Esophagus mucosa (tissue), 1 donor: ENCODE data around the gene SCLT1. TPM values are rescaled to one million over a fixed set of nuclear protein-coding genes. Genes with fewer than 3 reads are reported as not detected.
"Not testable (repeated sequence)": the region's sequence is repeated elsewhere in the genome, so short reads cannot be mapped to it uniquely, and the experiment has no call there.

Source experiments
- ATAC-seq: fragments of 200-7000 bp; cut with Tn5 transposase; one replicate; pipeline ENCODE4 v1.9.1; 2020
- total RNA-seq: library from RNA; stranded (reverse); gene quantifications from one replicate; pipeline ENCODE4 v1.2.4, GENCODE V29; 2023
- donor health status: DM: yes; HTN: yes; CAD: no.

The SCLT1 gene
- total RNA-seq, 1 donor from 2014 or later = 9.5 TPM

DNA sequence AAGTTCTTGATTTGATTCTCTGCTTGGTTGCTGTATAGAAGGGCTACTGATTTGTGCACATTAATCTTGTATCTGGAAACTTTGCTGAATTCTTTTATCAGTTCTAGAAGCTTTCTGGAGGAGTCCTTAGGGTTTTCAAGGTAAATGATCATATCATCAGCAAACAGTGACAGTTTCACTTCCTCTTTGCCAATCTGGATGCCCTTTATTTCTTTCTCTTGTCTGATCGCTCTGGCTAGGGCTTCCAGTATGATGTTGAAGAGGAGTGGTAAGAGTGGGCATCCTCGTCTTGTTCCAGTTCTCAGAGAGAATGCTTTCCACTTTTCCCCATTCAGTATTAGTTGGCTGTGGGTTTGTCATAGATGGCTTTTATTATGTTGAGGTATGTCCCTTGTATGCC lies 23.8 kb downstream of the SCLT1 start:
- not testable (repeated sequence) for ATAC-seq

DNA sequence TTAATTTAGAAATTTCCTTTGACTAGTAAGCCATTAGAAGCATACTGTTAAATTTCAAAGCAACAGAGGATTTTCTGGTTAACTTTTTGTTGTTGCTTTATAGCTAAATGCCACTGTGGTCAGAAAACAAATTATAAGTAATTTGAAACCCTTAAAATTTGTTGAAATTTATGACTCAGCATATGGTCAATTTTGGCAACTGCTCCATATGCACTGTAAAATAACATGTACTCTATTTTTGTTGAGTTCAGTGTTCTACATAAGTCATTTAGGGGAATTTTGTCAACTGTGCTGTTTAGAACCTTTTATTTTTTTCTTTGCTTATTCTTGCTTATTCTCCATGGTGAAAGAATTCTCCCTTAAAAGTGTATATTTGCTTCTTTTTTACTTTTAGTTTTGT lies 28.6 kb downstream of the SCLT1 start:
- ATAC-seq = no peak

DNA sequence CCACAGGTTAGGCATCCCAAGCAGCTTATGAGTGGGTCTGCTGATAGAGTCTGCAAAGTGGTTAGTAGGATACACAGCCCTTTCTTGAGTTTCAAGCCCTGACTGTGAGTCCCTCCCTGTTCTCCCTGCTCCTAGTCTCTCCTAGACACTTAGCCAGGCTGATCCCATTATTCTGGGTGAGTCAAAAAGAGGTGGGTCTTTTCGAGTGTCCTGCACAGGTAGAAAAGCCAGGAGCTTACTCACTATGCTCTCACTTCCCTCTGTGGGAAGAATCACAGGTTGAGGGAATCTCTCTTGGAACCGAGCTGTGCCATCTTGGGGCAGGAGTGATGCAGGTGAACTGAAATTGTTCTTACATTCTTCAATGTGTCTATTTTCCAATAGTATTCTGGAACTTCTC lies 29.7 kb downstream of the SCLT1 start:
- ATAC-seq = no peak

DNA sequence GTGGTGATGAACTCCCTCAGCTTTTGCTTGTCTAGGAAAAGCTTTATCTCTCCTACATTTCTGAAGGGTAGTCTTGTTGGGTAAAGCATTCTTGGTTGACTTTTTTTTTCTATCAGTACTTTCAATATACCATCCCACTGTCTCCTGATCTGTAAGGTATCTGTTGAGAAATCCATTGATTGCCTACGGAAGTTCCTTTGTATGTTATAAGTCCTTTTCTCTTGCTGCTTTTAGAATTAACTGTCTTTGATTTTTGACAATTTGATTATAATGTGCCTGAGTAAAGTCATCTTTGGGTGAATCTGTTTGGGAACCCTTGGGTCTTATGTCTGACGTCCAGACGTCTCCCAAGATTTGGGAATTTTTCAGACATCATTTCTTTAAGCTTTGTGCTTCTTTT lies 30.8 kb downstream of the SCLT1 start:
- ATAC-seq = no peak

DNA sequence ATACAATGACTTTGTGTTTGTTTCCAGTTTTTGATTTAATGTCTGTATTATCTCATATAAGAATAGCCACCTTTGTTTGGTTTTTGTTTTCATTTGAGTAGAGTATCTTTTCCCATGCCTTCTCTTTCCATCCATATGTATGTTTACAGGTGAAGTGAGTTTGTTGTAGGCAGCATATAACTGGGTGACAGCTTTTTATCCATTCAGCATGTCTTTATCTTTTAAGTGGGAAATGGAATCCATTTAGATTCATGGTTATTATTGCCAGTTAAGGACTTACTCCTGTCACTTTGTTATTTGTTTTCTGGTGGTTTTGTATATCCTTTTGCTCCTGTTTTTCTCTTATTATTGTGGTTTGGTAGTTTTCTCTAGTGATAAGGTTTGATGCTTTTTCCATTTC lies 34.3 kb downstream of the SCLT1 start:
- ATAC-seq = no peak

DNA sequence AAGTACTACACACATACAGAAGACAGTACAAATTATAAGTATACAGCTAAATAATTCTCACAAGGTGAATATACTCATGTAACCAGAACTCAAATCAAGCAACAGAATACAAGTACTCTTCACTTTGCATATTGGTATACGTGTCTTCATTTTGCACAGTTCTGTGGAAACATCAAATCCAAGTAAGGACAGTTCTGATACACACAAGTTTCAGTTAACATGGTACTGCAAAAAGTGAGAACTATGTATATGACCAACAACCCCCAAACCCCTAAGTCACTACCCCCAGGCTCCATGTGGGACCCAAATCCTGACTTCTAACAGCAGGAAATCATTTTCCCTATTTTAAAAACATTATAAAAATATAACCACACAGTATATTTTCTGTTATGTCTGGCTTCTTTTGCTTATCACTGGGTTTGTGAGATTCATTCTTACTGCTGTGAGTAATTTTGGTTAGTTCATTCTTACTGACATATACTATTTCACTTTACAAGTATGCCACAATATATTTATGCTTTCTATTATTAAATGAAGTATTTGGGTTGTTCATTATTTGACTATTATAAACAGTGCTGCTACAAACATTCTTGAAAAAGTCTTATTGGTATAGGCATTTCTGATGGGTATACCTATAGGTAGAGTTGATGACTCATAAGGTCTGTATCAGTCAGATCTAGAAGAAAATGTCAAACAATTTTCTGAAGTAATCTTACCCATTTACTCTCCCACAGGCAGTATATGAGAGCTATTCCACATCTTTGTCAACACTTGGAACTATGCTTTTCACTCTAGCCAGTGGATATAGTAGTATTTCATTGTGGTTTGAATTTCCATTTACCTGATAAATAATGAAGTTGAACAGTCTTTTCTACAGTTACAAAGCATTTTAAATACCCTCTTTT lies 47.0 kb downstream of the SCLT1 start:
- no peak for ATAC-seq

DNA sequence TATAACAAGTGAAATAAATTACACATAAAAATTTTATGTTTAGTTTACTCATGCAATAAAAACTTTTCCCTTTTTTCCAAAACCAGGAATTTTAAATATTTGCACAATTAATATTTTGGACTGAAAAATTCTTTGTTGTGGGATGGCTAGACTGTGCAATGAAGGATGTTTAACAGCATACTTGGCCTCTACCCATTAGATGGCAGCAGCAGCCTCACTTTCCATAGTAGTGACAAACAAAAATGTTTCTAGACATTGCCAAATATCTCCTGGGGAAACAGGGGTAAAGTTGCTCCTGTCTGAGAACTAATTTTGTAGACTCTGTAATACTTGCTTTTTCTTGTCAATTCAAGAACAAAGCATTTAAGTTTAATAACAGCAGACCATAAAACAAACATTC lies 49.8 kb downstream of the SCLT1 start:
- no peak for ATAC-seq

DNA sequence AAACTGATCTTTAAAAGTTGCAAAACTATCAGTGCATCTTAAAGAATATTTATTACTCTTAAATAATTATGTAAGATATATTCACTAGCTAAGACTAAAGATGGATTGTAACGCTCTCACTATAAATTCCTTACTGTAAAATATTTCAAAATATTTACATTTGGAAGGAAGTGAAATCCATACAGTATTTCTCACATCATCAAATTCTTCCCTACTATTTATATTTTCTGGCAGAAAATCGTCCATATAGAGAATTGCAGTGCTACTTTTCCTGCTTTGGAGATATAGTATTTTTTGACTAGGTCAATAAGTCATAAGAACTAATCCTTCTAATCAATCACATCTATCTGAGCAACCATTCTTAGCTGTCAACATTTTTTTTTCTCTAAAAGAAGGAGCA lies 52.9 kb downstream of the SCLT1 start:
- no peak for ATAC-seq

DNA sequence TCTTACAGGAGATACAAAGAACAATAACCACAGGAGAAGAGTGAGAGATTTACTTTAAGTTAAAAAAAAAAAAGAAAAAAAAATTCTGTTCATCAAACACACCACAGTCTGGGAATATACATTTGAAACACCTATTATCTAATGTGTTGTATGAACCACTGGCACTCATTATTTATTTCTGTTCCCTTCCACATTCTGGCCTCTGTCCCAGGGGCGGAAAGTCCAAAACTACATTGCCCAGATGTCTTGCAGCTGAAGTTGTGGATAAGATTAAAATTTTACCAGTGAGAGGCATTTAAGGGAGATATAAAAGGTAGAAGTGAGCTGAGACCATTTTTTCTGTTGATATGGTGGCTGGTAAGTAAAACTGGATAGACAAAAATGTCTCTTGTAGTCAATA lies 56.2 kb downstream of the SCLT1 start:
- no peak for ATAC-seq

DNA sequence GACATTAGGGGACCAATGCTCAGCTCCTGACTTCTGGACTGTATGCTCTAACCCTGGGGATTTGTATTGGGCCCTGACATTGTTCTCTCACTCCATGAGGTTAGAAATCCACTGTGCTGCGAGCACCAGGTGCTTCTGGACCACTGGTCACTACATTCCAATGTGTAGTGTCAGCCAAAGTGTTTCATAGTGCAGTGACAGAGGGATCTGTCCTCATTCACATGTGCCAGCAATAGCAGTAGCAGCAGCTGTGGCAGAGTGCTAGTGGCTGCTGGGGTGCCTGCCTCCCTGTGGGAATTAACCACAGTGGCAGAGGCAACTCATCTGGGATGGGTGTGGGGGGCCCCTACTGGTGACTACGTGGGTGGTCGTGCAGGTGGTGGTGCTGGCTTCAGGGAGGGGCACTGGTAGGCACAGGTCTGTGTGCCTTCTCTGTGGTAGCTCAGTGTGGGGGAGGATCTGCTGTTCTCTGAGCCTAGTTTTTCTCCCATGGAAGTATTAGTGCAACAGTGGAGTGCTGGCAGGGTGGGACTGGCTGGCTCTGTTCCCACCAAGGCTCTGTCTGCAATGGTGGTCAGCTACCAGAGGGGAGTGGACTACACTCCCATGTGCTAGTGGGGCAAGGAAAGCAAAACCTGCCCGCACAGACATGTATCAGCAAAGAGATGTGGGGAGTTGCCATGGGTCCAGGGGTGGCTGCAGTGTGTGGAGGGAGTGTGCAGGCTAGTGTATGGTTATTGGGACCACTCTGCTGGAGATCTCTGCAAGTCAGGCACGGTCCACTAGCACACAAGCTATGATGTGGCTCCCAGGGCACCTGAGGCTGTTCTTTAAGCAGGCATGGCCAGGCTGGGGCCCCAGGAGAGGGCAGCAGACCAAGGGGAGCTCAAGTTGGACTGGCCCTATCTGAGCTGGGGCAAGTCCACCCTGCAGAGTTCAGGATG lies 78.5 kb downstream of the SCLT1 start:
- ATAC-seq = no peak

DNA sequence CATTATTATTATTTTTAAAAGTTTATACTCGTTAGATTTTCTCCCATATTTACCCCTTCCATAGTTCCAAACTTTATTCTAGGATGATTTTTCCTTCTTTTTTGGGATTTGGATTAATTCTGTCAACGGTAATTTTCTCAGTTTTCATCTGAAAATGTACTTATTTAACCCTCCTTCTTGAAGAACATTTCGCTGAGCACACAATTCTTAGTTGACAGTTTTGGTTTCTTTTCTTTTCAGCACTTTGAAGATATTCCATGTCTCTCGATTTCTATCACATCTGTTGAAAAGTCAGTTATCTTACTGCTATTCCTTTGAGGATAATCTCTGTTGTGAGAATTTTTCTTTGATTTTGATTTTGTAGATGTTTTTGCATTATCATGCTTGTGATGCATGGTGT lies 85.2 kb downstream of the SCLT1 start:
- ATAC-seq = no peak

DNA sequence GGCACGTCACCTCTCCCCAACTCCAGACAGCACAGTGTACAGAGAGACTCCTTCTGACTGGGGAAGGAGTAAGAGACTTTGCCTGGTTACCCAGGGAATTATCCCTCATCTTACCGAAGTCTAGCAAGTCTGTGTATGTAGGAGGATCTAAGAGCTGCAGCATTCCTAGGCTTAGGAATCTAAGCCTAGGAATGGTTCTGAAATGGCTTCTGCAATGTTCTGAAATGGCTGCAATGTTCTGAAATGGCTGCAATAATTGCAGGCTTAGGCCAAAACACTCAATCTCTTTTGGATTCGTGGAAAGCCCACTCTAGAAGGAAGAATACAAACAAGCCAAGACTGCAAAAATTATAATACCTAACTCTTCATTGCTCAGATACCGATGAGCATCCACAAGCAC lies 106.4 kb downstream of the SCLT1 start:
- ATAC-seq = no peak

DNA sequence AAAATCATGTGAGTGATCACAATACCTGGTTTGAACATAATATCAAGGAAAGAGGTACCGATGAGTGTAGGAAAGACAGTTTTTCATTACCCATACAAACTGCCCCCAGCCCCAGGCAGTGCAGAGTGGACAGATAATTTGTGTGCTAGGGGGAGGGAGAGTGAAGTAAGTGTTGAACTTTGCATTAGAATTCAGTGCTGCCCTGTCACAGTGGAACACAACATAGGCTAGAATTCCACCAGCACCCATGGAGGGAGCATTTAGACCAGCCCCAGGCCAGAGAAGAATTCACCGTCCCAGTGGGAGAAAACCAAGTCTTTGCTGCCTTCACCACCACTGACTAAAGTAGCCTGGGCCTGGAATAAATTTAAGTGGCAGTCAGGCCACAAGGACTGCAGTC lies 107.3 kb downstream of the SCLT1 start:
- ATAC-seq = no peak

DNA sequence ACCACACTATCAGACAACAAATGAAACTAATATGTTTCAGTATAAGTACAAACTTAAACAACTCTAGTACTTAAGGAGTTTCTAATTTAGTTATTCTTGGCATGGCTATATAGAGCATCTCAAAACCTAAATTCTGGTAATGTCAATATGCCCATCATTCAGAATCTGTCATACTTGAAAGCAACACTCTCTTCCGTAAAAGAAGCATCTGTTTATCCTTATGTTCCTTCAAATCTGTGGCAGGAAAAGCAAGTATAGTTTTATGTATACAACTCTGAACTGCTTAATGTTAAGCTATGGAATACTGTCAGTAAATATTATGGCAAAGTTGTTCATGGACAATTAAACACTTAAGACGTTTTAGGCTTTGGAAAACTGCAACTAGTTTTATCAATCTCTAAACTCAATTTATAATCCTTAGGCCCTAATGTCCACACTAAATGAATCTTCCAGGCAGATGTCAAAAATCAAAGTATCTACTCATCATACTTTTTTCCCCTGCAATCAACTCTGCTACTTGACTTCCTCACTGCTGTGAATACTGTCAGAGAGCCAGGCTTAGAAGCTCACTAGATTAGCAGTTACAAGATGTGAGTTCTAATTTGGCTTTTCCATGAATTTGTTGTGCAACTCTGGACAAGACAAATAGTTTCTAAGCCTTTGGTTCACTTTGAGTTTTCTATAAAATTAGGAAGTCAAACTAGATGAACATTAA lies 109.4 kb downstream of the SCLT1 start:
- no peak for ATAC-seq

DNA sequence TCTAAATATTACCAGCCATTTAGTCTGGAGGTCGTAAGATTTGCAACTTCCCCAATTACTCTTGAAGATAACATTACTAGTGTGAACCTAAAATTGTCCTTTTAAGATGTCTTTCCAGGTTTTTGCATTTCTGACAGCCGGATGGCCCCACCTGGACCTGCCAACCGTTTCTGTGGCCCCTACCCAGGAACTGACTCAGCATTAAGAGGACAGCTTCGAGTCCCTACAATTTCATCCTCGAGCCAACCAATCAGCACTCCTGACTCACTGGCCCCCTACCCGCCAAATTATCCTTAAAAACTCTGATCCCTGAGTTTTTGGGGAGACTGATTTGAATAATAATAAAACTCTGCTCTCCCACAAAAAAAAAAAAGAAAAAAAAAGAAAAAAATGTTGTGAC lies 112.0 kb downstream of the SCLT1 start:
- no peak for ATAC-seq

DNA sequence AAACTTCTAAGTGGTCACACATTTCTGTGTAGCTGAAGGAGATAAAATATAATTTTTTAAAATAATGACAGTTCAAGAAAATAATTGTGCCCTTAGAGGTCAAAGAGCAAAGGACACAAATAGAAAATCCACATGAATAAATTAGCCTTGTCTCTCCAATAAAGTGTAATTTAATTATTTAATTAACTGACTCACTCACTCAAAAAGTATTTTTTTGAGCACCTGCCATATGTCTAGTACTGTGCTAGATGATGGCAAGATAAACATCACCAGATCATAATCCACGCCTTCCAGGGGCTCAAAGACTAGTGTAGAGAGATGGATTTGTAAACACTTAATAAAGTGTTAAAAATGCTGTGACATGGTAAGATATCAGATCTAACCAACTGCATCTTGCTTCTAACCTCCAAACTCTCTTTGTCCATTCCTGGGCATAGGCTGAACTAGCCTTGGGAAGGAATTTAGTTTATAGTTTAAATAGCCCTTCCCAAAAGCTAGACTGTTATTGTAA lies 112.5 kb downstream of the SCLT1 start:
- no peak for ATAC-seq

DNA sequence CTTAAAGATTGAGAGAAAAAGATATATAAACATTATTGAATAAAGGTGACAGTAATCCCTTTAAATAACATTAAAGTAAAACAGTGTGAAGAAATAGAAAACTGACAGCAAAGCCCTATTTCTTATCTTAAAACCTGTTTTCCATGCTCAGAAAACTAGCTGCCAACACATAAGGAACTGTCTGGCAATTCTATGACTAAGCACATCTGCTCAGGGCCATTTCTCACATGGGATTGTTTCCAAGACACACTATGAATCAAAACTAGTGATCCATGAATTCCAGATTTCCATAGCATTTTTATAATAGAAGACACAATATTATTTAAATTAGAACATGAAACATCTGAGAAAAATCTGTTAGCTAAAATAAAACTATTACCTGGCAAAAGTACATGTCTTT lies 113.4 kb downstream of the SCLT1 start:
- ATAC-seq = peak; percentile 71

DNA sequence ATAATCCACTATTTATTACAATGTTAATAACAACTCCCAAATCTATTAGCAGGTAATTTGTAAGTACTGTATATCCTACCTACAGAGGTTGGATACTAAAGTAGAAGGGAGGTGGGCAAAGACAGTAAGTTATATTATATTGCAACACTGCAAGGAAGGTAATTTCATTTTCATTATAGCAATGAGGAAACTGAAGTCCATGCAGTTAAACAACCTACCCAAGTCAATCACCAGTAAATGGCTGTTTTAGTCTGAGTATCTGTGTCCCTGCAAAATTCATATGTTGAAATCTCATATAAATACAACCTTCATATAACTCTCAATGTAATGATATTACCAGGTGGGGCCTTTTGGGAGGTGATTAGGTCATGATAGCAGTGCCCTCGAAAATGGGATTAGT lies 114.4 kb downstream of the SCLT1 start:
- no peak for ATAC-seq

DNA sequence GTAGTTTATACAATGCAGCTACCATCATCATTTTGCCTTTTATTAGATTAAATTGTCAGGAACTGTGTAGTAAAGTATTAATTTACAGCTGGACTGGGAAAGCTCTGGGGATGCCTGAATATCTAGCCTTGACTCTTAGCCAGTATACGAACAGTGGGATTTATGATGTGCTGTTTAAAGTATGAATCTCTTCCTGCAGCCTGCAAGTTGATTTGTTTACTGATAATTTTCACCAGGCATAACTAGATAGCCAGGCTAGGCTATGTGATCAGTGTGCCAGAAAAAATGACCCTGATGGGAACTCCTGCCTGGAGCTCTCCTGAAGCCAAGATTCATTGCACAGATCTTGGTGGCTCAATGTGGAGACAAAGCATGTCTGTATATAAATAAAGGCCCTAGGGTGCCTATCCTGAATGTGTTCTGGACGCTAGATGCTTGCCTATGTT lies 119.2 kb downstream of the SCLT1 start:
- no peak for ATAC-seq

DNA sequence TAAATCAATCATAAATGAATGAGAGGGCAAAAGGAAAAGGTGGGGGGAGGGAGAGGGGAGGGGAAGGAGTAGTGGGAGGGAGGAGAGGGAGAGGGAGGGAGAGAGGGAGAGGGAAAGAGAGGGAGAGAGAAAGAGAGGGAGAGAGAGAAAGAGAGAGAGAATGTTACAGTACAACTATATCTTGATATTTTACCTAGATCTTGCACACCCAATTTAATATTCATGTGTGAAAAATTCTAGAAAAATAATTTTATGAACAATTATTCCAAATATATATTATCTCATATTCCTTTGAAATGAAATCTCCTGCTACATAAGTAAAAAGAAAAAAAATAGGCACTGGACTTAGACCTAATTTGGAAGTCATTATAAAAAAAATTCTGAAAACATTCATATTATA lies 120.0 kb downstream of the SCLT1 start:
- no peak for ATAC-seq

DNA sequence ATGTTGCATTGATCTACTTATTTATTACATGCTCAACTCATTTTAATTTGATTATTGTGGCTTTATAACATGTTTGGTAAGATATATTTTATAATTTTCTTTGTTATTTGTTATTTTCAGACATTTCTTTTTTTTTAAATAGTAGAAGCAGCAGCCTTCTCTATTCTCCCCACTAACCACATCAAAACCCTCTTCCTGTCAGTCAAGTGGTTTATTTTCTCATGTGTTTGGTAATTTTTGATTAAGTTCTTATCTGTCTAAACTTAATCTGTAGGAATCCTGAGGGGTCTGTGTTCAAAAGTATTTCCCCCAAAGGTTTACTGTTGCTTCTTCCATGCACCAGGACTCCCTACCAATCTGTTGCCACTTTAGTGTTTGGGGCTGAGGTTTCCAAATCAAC lies 131.9 kb downstream of the SCLT1 start:
- ATAC-seq = no peak

DNA sequence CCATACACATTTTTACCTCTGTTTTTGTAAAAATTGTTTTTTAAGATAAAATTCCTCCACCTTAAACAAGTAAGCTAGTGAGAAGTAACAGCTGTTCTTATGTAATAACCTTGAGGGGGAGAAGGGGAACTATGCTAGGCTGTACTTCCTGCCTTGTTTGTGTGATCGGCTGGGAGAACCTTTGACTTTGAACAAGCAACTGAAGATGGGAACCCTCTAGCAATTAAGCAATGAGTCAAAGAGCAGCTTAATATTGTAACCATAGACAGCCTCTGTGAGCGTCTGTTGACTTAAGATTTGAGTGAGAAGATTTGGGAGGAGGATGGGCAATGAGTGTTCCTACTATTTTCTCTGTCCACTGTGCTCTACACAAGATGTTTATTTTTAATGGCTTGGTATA lies 135.1 kb downstream of the SCLT1 start:
- no peak for ATAC-seq

DNA sequence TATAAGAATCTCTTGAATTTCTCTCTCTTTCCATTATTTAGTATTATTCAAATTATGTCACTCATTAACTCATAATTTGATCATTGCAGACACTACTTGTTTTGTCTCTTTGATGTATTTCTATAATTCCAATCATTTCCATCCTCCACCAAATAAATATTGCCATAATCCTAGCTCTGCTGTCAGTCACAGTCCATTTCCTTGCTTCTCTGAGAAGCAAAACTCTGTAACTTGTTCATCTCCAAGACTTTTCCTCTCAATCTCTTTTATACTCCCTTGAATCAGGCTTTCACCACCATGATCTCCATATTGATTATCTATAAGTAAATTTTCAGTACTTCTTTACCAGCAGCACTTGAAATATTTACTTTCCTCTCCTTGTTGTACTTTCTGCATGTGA lies 135.9 kb downstream of the SCLT1 start:
- ATAC-seq = no peak
